PC-3 (cell line): Measurements from ENCODE around the gene TANGO6. TPM values are rescaled to one million over a fixed set of nuclear protein-coding genes. Genes with fewer than 3 reads are reported as not detected.

Experiments used
- ATAC-seq: fragments of 200-7000 bp; cut with Tn5 transposase; 2 replicates; pipeline ENCODE4 v1.9.1; 2020; ENCODE audit warnings: mild to moderate bottlenecking, moderate library complexity
- BruUV-seq: library from RNA; stranded (reverse); fragments of 400-500 nt; replicated peaks from 2 replicates; lab custom pipeline; 2021; lab: Mats Ljungman, UMichigan
- CTCF ChIA-PET: fragments of 300-600 bp; sonication (Branson Sonifier 250); formaldehyde crosslinking; loops from one replicate; lab custom pipeline; 2022; ENCODE audit warnings: antibody characterized with exemption; lab: Charles Lee
- POLR2A ChIA-PET: fragments of 300-600 bp; sonication (Branson Sonifier 250); formaldehyde crosslinking; loops from one replicate; lab custom pipeline; 2022; ENCODE audit warnings: antibody characterized with exemption; ENCODE audit not compliant: unreplicated experiment; lab: Charles Lee
- DNase-seq: peaks from one replicate; pipeline ENCODE4 v3.0.0-alpha.2; 2015
- H2AFZ ChIP-seq: fragments of 300-600 bp; sonication (generic); 2 replicates; pipeline ENCODE4 v1.6.0; 2016; ENCODE audit warnings: antibody characterized with exemption, low read length
- H3F3A ChIP-seq: fragments of 300-600 bp; sonication (generic); one replicate; pipeline ENCODE4 v1.6.0; 2017; ENCODE audit warnings: antibody characterized with exemption, low read length, control low read depth, mild to moderate bottlenecking; ENCODE audit not compliant: unreplicated experiment
- H3K27ac ChIP-seq: fragments of 300-600 bp; sonication (generic); 2 replicates; pipeline ENCODE4 v1.5.1; 2016; ENCODE audit warnings: mild to moderate bottlenecking, low read length
- H3K27me3 ChIP-seq: fragments of 300-600 bp; sonication (generic); 2 replicates; pipeline ENCODE4 v1.6.1; 2016; ENCODE audit warnings: low read length, mixed read lengths
- H3K36me3 ChIP-seq: fragments of 300-600 bp; sonication (generic); 2 replicates; pipeline ENCODE4 v1.6.1; 2016; ENCODE audit warnings: low read depth, mixed run types, low read length, mixed read lengths
- H3K4me1 ChIP-seq: fragments of 300-600 bp; sonication (generic); 2 replicates; pipeline ENCODE4 v1.5.1; 2016; ENCODE audit warnings: low read length; ENCODE audit not compliant: insufficient read depth
- H3K4me2 ChIP-seq: fragments of 300-600 bp; sonication (generic); 2 replicates; pipeline ENCODE4 v1.6.0; 2016; ENCODE audit warnings: low read length
- H3K4me3 ChIP-seq: fragments of 300-600 bp; sonication (generic); 2 replicates; pipeline ENCODE4 v1.5.1; 2016; ENCODE audit warnings: mild to moderate bottlenecking, low read length, mixed read lengths
- H3K79me2 ChIP-seq: fragments of 300-600 bp; sonication (generic); 2 replicates; pipeline ENCODE4 v1.6.1; 2017; ENCODE audit warnings: low read length, mixed read lengths
- H3K9ac ChIP-seq: fragments of 300-600 bp; sonication (generic); 2 replicates; pipeline ENCODE4 v1.6.0; 2016; ENCODE audit warnings: mild to moderate bottlenecking, low read length
- H3K9me2 ChIP-seq: fragments of 300-600 bp; sonication (generic); replicated peaks from 2 replicates; pipeline ENCODE4 v1.6.1; 2016; ENCODE audit warnings: mixed run types, low read length, mixed read lengths
- H3K9me3 ChIP-seq: fragments of 300-600 bp; sonication (generic); 2 replicates; pipeline ENCODE4 v1.6.1; 2016; ENCODE audit warnings: low read length, mixed read lengths
- H4K20me1 ChIP-seq: fragments of 300-600 bp; sonication (generic); 2 replicates; pipeline ENCODE4 v1.6.1; 2016; ENCODE audit warnings: low read length, mixed read lengths
- CTCF ChIP-seq: fragments of 300-600 bp; sonication (generic); conservative IDR thresholded peaks from 2 replicates; pipeline ENCODE4 v1.5.1; 2017; ENCODE audit warnings: antibody characterized with exemption, low read depth, mild to moderate bottlenecking, low read length
- EZH2 ChIP-seq: fragments of 300-600 bp; sonication (generic); IDR thresholded peaks from one replicate; pipeline ENCODE4 v1.6.1; 2017; ENCODE audit warnings: antibody characterized with exemption, mild to moderate bottlenecking, low read length; ENCODE audit not compliant: unreplicated experiment
- EZH2phosphoT487 ChIP-seq: fragments of 300-600 bp; sonication (generic); IDR thresholded peaks from 2 replicates; pipeline ENCODE4 v1.6.1; 2018; ENCODE audit warnings: mild to moderate bottlenecking, antibody characterized with exemption, low read length, borderline replicate concordance
- intact Hi-C: fragments of 100-400 bp; cut with micrococcal nuclease; formaldehyde crosslinking; loops from 2 replicates; pipeline ENCODE4 v1.9.0; 2023
- total RNA-seq: library from RNA; depleted of rRNA; stranded (reverse); fragments of >200 nt; gene quantifications from 2 replicates; pipeline ENCODE4 v1.2.3, GENCODE V29; 2014

Gene TANGO6
- total RNA-seq, 1 experiment from 2014 or later: 9.4 TPM

DNA sequence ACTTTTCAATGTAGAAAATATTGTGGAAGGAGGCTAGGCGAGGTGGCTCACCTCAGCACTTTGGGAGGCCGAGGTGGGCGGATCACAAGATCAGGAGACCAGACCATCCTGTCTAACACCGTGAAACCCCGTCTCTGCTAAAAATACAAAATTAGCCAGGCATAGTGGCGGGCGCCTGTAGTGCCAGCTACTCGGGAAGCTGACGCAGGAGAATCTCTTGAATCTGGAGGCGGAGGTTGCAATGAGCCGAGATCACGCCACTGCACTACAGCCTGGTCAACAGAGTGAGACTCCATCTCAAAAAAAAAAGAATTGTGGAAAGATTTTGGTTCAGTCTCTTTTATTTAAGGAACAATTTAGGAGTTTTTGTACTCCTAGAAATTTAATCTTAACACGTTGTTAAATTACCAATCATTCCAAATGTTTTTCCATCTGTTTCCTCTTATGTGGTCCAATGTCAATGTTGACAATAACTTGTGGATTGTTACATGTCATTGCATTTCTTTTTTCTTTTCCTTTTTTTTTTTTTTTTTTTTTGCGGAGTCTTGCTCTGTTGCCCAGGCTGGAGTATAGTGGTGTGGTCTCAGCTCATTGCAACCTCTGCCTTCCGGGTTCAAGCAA lies 137.5 kb downstream of the TANGO6 start:
- CTCF ChIA-PET: no interaction called here
- intact Hi-C loops: no loop called here
- POLR2A ChIA-PET: no interaction called here

DNA sequence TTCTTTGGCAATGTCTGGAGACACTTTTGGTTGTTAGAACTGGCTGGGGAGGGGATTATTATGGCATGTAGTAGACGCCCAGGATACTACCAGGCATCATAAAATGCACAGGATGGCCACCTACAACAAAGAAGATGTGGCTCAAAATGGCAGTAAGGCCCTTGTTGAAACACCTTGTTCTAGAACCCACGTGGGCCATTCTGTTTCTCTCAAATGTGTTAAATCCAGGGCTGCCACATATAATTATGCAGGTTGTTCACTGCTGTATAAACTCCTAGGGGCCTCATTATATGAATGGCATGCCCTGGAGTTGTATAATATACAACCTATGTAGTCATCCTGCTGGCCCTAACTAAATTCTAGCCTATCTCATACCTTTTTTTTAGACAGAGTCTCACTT lies 138.6 kb downstream of the TANGO6 start:
- Histone ChIP-seq H4K20me1 (no peaks in the 10 kb centered on the region), H3K9me2 (no peaks in the 10 kb centered on the region), H2AFZ (no peak overlapping the region), H3K4me1 (no peaks in the 10 kb centered on the region), H3K36me3 (no peaks in the 10 kb centered on the region), H3K4me3 (no peak overlapping the region), H3K79me2 (no peaks in the 10 kb centered on the region), H3K9me3 (no peaks in the 10 kb centered on the region), H3K4me2 (no peak overlapping the region), H3K27ac (no peak overlapping the region), H3K27me3 (no peaks in the 10 kb centered on the region), H3F3A (no peaks in the 10 kb centered on the region), H3K9ac (no peak overlapping the region)
- ATAC-seq (no peak), DNase-seq (no peak)
- no peak for TF ChIP-seq EZH2phosphoT487
- no peak for TF ChIP-seq CTCF
- no peak for TF ChIP-seq EZH2
- no TSS peak for BruUV-seq
- intact Hi-C loops: no loop called here
- ChIA-PET POLR2A (no interaction called here), CTCF (no interaction called here)

More for the DNA sequence above, 137.5 kb downstream of the TANGO6 start:
- H3K27me3 ChIP-seq: no peaks in the 10 kb centered on the region
- BruUV-seq: no TSS peak
- no peak overlapping the region for H2AFZ ChIP-seq
- no peaks in the 10 kb centered on the region for H3F3A ChIP-seq
- no peaks in the 10 kb centered on the region for H3K36me3 ChIP-seq
- no peak overlapping the region for H3K4me2 ChIP-seq
- TF ChIP-seq EZH2phosphoT487: no peak
- no peak for TF ChIP-seq CTCF
- no peak for TF ChIP-seq EZH2
- H3K9me2 ChIP-seq: no peaks in the 10 kb centered on the region
- no peak overlapping the region for H3K4me3 ChIP-seq
- no peaks in the 10 kb centered on the region for H3K9me3 ChIP-seq
- no peaks in the 10 kb centered on the region for H3K4me1 ChIP-seq
- no peaks in the 10 kb centered on the region for H3K79me2 ChIP-seq
- DNase-seq (no peak), ATAC-seq (no peak)
- H3K27ac ChIP-seq: no peak overlapping the region
- no peaks in the 10 kb centered on the region for H4K20me1 ChIP-seq
- H3K9ac ChIP-seq: no peak overlapping the region

DNA sequence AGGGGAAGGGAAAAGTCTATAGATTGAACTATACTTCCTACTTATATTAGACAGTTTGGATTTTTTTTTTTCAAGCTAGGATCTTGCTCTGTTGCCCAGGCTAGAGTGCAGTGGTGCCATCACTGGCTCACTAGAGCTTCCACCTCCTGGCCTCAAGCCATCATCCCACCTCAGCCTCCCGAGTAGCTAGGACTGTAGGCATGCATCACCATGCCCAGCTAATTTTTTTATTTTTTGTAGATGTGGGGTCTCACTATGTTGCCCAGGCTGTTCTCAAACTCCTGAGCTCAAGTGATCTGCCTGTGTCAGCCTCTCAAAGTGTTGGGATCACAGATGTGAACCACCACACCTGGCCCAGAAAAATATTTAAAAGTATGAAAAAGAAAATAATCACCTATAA lies 141.1 kb downstream of the TANGO6 start:
- no peaks in the 10 kb centered on the region for H3K36me3 ChIP-seq
- TF ChIP-seq EZH2phosphoT487: no peak
- H3K4me2 ChIP-seq: no peak overlapping the region
- no peaks in the 10 kb centered on the region for H4K20me1 ChIP-seq
- H3K9me3 ChIP-seq: no peaks in the 10 kb centered on the region
- CTCF ChIA-PET: no interaction called here
- H3K27me3 ChIP-seq: no peaks in the 10 kb centered on the region
- no peak overlapping the region for H3K27ac ChIP-seq
- DNase-seq (no peak), ATAC-seq (no peak)
- H3K4me1 ChIP-seq: no peaks in the 10 kb centered on the region
- POLR2A ChIA-PET: interaction anchor here (0.6 kb wide), 1 partner anchor 9 kb away, joined by 5 read pairs; no protein-coding TSS in a partner anchor
- no peaks in the 10 kb centered on the region for H3K9me2 ChIP-seq
- no peak overlapping the region for H3K4me3 ChIP-seq
- no TSS peak for BruUV-seq
- intact Hi-C loops: no loop called here
- no peaks in the 10 kb centered on the region for H3K79me2 ChIP-seq
- H3F3A ChIP-seq: no peaks in the 10 kb centered on the region
- no peak overlapping the region for H3K9ac ChIP-seq
- no peak overlapping the region for H2AFZ ChIP-seq
